ENCODE data around the gene MEIOB.

Gene MEIOB

DNA sequence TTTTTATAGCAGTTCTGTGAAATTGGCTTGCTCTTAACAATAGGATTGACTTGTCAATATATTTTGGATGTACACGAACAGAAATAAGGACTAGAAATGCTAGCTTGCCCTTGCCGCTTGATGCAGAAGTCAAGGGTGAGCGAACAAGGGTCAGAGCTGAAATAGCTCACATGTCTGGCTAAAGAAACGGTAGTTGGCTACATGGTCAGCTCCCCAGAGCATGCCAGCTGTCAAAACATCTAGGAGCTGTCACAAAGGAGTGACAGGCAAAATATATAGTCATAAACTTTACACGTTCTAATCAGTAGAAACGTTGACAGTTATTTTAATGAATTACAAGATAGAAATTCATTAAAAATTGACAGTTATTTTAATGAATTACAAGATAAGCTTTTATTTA is 2.9 kb upstream of the MEIOB start:
- no peak for FAIRE-seq

DNA sequence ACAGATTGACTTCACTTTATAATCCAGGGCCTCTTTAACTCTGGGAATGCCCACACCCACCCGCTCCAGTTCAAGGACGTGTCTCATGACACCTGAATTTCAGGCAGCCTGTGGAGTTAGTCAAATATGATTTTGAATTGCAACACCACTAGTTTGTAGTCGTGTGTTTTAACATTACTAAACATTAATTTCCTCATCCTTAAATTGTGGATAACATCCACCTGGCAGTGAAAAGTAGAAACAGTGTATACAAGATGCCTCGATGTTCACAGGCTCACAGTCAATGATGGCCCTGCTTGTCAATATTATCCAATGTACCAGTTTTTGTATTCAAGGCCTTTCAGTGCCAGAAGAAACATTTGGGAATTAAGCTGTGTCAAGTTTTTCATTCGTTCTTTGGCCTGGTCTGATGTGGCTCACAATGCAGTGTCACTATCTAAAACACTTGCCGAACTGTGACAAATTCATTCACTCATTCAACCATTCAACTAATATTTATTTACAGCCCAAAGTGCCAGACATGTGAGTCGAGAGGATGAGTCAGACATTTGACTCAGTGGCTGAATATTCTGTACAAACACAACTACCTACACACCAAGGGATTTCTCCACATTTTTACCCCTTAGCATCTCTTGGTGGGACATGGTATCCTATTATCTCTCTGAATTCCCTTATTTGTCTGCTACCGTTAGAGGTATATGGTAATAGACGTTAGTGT is 1.4 kb downstream of the MEIOB start:
- peak; percentile 92 for FAIRE-seq

DNA sequence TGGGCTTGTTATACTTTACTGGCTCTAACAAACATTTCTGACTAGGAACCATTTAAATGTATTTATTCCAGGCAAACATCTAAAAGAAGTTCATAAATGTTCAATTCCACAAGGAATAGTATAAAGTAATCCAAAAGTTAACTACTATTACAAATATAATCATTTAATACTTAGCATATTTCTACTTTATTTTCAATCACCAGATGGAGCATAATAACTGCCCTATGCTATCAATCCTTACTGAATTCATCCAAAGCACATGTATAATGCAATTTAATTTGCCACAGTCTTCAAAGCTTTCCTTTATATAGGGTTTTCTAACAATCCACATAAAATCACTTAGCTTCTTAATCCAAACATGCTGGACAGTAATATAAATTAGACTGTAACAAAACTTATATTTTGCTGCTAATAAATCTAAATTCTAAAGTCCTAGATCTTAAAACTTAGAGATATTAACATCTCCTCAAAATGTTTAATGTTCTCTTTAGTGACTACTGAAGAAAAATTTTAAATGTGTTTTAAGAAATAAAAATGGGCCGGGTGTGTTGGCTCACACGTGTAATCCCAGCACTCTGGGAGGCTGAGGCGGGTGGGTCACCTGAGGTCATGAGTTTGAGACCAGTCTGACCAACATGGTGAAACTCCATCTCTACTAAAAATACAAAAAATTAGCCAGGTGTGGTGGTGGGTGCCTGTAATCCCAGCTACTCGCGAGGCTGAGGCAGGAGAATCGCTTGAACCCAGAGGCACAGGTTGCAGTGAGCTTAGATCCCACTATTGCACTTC is 5.9 kb downstream of the MEIOB start:
- no peak for FAIRE-seq

DNA sequence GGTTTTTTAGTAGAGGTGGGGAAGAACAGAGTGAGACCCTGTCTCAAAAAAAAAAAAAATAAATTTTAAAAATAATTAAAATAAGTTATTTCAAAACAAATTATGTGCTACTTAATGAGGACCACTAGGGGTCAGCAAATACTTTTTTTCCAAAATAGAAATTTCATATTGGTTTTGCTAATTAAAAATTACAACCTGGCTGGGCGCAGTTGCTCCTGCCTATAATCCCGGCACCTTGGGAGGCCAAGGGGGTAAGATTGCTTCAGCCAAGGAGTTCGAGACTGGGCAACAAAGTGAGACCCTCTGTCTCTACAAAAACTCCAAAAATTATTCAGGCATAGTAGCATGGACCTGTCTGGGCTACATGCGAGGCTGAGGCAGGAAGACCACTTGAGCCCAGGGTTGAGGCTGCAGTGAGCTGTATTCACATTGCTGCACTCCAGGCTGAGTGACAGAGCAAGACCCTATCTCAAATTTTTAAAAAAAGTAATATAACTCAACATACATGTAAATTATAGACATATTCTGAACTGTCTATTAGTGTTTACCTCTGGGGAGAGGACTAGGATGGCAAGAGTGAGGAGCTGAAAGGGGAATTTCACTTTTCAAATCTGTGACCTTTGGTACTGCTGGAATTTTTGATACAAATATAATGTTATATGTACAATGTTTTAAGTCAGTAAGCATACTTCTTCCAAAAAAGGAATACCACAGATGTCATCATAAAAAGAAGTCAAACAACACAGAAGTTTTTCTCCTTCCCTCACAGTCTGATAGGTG is 8.1 kb downstream of the MEIOB start:
- FAIRE-seq = peak; percentile 94

DNA sequence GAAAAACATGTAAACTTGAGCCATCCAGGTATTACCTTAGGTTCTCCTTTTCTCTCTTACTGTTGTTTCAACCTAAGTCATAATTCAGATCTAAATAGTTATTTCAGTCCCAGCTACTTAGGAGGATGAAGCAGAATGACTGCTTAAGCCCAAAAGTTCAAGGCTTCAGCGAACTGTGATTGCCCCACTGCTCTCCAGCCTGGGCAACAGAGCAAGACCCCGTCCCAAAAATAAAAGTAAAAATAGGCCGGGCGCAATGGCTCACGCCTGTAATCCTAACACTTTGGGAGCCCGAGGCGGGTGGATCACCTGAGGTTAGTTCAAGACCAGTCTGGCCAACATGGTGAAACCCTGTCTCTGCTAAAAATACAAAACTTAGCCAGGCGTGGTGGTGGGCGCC is 9.6 kb downstream of the MEIOB start:
- FAIRE-seq = no peak

DNA sequence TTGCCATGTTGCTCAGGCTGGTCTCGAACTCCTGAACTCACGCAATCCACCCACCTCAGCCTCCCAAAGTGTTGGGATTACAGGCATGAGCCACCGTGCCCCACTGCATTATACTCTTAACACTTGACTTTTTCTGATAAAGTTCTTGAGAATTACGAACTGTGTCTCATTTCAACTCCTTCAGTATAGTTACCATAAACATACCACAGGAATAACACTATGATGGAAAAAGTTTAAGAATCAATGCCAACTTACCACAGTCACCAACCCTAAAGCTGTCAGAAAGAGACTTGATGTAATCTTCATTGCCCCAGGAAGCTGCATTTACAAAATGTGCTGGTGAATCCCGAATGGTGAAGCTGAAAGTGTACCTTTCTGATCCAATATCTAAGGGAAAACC is 10.2 kb downstream of the MEIOB start:
- FAIRE-seq = no peak

DNA sequence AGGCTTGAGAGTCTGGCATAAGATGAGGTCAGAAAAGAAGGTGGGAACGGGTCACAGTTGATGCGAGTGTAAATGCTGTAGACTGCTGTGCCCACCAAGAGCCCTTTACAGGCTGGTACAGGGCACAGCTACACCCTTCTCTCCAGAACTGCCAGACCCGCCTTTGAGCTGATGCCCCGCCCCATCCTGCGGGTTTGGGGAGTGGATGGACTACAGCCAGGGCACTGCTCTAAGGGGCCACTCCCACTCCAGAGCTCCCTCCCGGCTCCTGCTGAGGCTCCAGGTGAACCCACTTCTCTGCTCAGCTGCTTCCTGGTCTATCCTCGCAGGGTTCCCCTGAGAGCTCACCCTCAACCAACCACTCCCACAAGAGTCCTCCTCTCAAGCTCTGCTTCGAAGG is 12.3 kb downstream of the MEIOB start:
- FAIRE-seq = no peak

DNA sequence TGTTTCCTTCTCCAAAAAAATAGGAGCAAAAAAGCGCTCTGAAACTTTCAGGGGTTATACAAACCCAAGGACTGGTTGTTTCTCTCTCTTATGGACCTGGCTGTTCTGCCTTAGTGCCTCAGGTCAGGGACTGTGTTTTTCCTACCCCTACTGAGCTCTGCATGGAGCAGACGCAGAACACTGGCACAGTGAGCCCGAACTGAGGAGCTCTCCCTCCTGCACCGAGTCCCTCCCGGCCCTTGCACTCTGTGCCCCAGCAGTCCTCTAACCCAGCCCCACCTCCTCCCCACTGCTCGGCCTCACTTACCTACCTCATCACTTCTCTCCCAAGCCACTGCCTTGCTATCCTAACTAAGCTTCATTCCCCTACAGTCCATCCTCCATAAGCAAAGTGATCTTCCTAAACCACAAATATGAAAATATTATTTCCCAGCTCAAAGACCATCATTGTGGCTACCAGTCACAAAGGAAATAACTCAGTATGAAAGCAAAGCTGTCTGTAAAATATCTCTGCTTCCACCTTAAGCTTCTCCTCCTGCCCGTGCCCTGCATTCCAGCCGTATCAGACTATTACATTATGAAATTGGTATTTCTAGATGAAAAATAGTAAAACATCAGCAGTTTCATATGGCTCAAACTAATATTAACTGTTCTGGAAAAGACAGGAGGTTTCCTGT is 13.6 kb downstream of the MEIOB start:
- FAIRE-seq = no peak

DNA sequence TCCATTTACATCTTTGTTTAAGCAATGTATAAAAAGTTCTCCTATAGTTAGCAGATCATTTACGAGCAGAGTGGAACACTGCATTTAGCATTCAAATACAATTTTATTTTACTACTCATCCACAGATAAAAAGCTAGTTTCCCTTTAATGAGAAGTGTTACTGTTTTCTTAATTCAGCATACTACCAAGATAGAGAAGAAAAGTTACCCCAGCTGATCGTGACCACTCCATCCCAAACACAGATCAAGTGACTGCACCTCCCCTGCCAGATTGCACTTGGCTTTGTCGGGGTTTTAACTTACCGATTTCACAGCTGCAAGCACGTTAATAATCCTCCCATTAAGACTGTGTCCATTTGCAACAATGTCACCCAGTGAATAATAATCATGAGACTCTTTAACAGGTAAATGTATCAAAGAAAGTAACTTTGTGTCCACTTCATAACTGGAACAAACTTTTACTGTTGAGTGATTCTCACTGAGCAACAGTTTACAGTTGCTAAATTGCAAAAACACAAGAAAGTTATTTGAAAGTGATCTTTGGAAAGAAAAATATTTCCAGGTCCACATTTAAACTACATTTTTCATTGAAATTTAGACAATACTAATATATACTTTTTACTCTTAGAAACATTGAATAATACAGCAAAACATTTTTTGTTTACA is 14.4 kb downstream of the MEIOB start:
- FAIRE-seq = no peak

DNA sequence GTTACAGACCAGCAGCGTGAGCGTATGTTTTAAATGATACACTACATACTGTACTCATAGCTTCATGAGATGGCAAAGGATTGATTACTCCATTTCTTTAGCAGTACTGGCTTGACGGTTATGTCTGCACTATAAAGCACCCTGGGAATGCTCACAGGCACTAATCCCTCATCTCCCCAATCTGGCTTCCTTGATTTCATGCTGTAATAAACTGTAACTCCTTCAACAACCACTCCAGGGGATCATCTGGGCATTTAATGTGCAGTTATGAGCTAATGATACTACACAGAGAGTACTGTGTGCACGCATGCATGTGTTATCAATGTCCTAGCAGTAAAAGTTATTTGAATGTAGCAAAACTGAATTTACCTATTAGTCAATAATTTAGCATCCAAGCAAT is 20.2 kb downstream of the MEIOB start:
- no peak for FAIRE-seq

DNA sequence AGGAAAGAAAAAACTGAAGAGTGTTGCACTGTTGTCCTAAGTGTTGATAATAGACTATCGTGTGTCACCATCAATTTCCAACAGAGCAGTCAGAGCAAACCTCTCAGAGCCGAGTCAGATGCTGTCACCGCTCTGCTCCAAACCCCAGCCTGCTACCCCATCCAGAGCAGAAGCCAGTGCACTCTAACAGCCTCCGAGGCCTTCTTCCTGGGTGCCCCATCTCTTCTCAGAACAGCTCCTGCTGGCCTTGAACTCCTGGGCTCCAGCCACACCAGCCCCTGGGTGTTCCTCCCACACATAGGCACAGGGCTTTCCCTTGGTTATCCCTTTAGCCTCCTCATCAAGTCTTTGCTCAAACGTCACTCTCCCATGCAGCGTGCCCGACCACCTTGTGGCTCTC is 21.0 kb downstream of the MEIOB start:
- FAIRE-seq = no peak

DNA sequence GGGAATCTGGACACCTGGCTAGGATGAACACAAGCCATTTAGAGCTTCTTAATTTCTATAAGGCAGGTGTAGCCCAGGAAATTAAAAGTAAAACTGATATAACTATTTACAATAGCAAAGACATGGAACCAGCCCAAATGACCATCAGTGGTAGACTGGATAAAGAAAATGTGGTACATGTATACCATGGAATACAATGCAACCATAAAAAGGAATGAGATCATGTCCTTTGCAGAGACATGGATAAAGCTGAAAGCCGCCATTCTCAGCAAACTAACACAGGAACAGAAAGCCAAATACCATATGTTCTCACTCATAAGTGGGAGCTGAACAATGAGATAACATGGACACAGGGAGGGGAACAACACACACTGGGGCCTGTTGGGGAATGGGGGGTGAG is 25.5 kb downstream of the MEIOB start:
- FAIRE-seq = no peak

DNA sequence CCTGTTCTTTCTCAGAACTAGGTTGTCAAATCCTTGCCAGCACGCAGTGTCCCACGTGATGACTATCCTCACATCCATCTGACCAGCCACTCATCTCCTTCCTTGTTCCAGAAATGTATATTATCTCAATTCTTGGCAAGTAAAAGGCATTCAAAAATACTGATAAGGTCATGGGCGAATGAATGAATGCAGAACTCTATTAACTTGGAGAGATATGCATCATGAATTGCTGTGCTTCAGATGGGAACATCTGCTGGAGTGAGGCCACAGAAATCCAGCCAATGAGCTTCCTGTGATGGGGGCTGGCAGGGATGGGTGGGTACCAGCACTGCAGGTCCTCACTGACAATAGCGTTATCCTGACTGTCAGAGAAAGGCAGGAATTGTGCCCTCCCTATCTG is 26.0 kb downstream of the MEIOB start:
- no peak for FAIRE-seq

DNA sequence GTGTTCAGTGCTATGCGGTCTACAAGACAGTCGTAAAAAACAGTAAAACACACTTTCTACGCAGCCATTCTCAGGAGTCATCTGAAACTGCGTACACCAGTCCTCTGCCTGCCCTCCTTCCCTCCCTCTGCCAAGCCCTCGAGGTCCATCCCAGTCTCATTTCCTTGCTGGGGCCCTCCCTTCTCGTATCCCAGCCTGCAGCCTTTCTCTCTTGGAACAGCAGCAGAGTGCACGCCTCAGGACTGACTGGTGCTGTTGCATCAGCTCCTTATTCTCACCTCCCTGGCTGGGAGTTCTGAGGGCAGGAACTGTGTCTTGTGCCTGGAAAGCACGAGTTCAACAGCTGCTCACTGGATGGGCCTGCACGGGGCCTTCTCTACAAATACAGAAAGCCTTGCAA is 32.4 kb downstream of the MEIOB start:
- FAIRE-seq = no peak

DNA sequence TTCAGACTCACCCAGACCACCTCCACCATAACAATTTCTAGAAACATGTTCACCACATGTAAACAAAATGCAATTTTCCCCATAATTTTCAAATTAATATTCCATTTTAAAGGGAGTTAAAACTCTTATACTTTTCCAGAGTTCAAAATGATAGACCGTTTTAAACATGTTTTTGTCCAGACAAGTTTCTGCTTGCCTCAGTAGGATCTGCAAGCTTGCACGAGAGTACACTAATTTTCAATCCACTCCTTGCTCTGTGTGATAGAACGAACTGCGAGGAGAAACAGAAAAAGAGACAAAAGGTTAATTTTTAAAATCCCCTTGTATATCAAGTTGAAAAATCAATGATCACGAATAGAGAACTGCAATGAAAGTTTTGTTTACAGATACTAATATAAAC is 37.9 kb downstream of the MEIOB start:
- no peak for FAIRE-seq

DNA sequence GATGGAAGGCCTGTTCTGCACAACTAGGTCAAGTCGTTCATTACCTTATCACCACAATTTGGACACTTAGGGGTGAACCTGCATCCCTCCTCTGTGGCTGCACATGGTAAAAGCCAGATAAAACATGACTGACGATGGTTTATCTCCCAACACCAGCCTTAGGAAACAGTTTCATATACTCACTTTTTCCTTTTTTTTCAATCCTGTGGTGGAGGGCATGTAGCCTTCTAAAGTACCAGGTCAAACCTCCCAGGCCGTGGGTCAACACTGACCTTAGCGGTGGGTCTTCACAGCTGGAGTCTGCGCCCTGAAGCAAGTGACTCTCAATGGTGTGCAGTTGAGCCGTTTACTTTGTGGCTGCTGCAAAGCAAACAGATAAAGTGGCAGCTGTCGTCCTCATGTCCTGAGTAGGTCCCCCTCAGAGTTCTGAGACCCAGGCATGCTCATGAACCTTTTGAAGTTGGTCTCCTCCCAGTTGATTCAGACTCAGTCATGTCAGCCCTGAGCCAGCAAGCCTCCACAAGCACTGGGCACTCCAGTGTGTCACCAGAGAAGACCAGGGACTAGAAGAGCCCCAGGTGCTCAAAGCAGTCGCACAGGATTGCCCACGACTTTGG is 39.0 kb downstream of the MEIOB start:
- FAIRE-seq = no peak

DNA sequence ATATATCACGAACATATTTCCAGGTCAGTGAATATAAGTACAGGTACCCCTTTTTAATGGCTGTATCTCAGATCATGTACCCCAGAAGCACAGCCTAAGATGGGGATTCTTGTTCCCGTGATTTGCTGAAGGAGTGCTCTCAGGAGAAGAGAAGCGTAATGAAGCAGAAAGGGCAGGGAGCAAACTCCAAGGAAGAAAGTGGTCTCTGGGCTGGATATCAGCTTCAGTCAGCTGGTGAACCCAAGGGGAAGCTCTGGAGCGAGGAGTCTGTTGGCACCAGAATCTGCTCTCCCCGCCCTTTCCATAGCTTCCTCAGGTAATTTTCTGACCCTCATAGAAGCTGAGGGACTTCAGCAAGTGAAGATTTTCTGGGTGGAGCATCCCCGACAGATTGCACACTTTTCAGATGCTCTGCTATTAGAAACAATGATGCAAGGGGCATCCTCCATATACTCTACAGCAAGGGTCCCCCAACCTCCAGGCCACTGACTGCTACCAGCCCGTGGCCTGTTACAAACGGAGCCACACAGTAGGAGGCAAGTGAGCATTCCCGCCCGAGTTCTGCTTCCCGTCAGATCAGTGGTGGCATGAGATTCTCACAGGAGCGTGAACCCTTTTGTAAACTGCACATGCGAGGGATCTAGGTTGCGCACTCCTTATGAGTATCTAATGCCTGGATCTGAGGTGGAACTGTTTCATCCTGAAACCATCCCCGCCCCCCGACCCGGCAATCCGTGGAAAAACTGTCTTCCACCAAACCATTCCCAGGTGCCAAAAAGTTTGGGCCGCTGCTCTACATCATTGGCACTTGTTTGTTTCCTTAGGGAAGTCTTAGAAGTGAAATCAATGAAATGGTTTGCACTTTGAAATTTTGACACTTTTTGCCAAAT is 40.5 kb downstream of the MEIOB start:
- FAIRE-seq = no peak

DNA sequence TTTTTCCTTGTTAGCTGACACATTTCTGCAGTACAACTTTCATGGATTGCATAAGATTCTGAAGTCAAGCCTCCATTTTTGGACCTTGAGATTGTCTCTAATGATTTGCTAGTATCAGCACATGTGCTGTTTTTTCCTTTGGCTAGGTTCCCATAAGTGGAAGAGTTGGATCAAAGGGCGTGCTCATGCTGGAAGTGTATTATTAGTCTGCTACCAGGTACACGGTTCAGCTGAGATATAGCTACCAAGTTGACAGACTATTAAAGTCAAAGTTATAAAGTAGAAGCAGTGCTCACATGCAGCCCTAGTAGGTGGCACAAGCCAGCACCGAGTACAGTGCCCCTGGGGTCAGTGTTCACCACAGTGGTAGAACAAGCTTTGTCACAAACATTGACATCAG is 41.8 kb downstream of the MEIOB start:
- no peak for FAIRE-seq

DNA sequence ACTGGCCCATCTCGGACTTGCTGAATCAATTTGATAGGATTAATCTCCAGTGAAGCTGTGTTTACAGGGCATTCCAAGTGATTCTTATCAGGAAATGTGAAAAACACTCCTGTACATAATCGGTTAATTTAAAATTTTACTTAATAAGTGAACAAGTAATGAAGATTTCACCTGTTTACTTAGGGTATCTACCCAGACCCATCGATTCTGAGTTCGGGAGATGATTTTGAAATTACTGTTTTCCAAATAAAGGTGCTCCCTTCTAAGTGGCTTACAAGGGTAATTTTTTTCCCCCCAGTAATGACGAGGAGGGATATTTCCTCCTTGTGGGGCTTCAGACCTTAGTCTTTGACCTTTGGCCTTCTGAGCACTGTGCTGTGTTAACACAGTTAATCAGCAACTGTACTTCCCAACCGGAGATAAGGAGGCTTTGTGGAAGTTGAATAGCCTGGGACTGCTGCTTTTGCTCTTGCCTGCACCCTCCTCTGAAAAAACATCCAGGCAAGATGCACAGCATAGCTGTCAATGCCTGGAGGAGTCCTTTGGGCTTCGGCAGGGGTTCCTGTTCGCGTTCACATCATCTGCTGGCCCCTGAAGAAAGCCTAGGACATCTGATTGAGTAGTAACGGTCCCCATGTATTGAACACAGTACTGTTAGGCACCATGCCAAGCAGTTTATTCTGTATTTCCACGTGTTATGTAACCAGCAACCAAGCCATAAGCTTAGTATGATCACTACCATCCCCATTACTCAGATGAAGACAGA is 43.1 kb downstream of the MEIOB start:
- FAIRE-seq = no peak
